AML-193 (cell line): Measurements from ENCODE around the gene ADIRF.
A peak's percentile ranks its signal among the peaks of the same experiment; 100 is the strongest.
"Not testable (repeated sequence)": the region's sequence is repeated elsewhere in the genome, so short reads cannot be mapped to it uniquely, and the experiment has no call there.

Source experiments
- DNase-seq, 2 experiments: peaks; one replicate each; lab custom pipeline; 2025; lab: John Stamatoyannopoulos, UW

ADIRF gene

DNA sequence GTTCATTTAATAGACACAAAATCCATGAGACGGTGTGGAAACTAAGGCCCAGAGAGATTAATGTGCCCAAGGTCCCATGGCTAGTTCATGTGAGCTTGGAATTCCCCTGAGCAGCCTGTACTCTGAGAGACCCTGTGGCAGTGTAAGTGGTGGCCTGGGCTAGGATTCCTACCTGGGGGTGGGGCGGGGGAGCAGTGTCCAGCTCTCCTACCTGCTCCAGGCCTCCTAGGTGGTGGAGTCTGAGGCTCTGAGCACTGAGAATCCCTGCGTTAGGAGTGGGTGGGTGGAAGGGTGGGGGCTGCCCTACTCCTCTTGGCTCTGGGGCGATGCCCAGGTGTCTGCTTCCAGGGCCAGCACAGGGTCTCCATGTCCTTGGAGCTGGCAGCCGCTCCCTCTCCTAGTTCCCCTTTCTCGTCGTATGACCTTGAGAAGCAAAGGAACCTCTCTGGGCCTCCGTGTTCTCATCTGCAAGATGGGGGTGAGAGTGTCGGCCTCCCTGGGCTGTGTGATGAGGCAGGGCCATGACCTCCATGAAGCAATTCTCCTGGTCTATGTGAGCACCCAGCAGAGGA lies 7.3 kb upstream of the ADIRF start:
- DNase-seq = no peak

DNA sequence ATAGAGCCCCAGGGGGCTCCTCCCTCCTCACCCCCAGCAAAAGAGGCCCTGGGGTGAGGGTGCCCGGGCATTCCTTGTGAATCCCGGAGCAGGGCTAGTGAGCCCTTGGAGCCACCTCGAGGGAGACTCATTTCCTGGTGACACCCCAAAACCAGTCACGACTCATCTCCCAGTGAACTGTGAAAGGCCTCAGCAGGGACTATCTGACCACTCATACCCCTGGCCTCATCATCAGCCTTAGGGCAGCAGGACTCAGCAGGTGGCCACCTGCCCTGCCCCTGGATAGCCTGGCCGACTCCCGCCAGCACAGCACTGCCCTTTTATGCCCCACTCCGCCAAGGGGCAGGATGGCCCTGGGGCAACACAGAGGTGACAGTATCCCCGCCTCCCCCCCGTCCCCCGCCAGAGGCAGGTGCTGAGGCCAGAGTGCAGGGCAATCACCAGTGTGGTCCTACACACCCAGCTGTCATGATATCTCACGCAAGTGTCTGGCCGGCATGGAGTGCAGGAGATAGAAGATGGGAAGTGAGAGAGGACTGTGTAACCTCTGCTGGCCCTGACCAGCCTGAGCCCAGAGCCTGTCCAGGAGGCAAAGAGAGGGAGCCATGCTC lies 6.7 kb upstream of the ADIRF start:
- no peak for DNase-seq

DNA sequence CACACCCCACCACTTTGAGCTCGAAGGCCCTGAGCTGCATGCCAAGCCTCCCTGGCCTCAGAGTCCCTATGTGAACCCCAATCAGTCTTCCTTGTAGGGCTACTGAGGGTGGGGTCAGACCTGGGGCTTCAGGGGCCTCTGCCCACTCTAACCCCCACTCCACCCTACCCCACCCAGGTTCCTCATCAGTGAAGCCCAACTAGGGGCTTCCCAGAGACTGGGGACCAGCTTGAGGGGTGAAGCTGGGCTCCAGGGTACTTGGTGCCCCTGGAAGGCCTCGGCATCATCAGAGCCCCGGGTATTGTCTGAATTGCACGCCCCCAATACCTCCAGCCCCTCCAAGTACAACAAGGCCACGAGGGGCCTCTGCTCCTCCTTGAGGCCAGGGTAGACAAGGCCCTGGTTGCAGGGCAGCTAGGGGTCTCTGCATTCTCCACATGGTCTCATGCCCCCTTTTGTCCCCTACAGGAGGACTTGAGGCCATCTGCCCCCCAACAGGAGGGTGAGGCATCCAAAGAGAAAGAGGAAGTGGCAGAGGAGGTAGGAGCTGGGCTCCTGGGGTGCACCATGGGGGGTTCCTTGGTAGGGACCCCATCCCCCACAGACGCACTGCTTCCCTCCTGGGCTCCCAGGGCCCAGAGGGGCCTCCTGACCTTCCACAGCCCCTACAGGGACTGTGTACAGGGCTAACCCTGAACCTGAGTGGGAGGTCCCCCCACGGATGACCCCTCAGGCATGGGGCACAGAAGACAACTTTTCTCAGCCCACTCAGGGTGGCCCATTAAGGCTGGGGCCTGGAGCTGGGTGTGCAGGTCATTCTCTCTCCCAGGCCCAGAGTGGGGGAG lies 5.9 kb upstream of the ADIRF start:
- no peak for DNase-seq

DNA sequence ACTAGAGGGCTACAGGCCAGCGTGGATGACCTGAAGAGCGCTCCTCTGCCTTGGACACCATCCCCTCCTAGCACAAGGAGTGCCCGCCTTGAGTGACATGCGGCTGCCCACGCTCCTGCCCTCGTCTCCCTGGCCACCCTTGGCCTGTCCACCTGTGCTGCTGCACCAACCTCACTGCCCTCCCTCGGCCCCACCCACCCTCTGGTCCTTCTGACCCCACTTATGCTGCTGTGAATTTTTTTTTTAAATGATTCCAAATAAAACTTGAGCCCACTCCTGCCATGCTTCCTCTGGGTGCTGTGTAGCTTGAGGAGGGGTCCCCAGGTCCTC lies 5.3 kb upstream of the ADIRF start:
- no peak for DNase-seq

DNA sequence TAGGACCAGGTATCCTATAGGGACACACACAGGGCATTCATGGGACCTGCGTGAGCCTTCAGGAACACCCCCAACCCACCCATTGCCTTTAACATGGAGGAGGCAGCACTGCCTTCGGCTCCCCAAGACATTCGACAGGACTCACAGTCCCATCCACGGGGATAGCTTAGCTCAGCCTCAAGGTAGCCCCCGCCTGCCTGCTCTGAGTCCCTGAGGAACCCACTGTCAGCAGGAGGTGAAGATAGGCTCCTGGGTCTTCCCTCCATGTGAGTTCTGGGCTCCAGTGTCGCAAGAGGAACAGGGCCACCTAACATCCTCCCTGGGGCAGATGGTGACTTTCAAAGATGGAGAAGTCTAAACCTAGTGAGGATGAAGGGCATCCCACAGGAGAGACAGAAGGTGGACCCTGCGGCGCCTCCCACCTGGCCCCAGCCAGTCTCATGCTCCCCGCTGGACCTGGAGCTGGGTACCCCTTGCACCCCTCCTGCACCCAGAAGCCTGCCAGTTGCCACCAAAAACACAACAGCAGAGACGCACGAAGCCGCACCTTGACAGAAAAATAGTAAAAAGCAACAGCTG lies 4.9 kb upstream of the ADIRF start:
- DNase-seq = no peak

DNA sequence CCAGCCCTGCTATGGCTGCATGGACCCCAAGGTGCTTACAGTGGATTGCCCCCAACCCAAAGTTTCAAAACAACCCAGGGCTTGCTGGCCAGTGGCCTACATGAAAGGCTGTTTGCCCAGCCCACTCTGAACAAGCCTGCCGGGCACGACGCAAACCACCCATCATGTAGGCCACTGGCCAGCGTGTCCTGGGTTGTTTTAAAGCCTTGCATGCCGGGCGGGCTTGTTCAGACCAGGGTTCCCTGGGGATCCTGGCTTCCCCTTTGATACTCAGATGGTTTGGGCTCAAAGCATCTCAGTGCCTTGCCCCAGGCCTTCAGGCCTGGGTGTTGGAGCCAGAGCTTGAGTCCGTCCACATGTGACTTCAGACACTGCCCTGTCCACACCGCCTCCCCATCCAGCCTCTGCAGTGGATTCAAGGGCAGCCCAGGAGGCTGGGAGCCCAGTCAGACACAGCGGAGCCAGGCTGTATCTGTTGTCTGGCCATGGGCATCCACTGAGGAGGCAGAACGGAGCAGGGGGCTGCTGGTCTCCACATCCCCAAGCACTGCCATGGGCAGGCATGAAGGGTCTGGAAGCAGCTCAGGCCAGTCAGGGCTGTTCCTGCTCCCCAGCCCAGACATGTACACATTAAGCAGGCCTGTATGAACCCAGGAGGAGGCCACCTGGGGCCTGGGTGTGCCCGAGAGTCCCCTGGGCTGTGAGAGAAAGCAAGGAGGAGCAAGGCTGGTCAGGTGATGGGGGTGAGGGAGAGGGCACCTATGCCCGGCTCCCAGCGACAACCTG lies 4.0 kb upstream of the ADIRF start:
- DNase-seq = no peak

DNA sequence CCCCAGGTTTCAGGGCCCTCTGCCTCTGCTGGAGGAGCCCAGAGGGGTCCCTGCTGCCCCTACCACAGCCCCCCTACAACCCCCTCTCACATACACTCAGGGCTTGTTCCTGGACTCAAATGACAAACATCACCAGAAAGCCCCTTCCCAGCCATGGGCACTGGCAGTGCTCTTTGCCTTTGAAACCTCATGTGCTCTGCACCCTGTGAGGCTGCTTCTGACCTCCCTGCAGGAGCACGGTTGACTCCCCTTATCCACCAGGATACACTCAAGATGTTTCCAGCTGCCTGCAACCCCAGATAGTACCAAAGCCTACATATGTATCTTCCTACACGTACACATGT lies 3.5 kb upstream of the ADIRF start:
- no peak for DNase-seq

DNA sequence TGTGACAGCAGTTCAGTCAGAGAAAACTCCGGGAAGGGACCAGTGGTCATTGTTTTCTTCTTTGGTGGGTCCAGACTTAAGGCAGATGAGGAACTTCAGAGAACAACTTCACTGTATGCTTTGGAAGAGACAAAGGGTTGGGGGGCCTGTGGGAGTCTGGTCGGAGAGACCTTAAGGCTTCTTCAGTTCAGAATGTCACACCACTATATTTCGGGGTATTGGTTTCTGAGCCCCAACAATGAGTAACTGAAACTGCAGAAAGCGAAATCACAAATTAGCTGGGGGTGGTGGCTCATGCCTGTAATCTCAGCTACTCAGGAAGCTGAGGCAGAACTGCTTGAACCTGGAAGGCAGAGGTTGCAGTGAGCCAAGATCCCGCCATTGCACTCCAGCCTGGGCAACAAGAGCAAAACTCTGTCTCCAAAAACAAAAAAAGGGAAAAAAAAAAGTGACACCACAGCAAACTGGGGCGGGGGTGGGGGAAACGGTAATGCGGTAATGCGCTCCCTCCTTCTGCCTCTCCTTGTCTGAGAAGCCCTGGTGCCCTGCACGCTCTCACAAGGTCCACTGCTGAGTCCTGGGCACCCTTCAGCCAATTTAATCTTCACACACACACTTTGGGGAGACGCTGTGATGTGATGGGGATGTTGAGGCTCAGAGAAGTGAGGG lies 2.2 kb upstream of the ADIRF start:
- no peak for DNase-seq

DNA sequence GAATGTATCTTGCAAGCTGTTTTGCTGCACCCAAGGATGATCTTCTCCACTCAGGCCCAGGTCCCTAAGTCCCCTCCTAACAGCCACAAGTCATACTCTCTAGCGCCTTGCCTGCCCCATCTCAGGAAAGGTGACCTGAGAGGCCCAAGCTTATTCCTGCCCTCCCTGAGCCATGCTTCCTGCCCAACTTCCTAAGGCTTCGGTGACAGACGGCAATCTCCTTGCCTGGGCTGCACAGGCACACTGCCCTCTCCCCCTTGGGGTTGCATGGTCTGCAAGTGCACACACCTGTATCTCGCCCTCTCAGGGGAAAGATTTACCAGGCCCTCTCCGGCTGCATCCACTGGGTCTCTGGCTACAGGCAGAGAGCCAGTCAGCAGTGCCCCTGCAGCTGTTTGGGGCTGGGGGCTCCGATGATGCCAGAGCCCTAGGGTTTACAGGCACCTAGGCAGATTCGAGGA lies 771 bp upstream of the ADIRF start:
- no peak for DNase-seq

DNA sequence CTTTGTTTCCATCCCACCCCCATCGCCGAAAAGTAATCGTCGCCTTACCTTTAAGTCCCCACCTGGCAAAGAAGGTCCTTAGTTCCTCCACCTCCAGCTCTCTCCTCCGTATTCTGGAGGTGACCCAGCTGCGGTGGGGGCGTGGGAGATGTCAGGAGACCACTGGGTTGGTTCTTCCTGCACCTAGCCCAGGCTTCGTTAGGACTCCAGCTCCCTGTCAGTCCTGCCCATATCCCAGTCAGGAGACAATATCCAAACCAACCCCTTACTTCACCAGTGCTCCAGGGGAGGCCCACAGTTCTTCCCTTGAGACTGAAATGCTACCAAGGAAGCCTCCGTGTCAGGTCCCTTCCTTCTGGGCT lies 693 bp downstream of the ADIRF start:
- no peak for DNase-seq

DNA sequence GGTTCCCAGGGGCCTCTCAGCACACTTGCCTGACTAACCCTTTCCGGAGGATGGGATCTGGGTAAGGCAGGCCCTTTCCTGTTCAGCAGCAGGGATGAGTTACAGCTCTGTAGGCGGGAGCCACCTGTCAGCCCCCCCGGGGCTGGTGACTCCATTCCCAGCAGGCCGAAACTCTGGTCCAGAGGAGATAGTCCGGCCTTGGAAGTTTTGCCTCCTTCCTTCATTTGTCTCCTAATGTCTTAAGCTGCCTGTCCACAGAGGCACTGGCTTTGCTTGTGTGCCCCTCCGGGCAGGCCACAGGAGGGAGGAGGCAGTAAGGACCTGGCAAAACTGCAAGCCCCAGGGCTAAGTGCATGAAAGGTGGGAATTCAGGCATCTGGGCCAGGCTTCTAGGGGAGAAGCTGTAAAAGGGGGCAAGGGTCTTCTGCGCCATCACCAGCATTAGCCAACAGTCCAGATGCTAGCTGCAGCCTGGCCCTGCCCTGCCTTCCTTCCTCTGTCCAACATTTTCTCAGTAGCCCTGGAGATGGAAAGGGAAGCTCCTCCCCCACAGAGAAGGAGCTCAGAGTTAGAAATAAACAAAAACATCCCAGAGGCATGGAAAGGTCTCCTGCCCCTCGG lies 1.2 kb downstream of the ADIRF start:
- DNase-seq = no peak

DNA sequence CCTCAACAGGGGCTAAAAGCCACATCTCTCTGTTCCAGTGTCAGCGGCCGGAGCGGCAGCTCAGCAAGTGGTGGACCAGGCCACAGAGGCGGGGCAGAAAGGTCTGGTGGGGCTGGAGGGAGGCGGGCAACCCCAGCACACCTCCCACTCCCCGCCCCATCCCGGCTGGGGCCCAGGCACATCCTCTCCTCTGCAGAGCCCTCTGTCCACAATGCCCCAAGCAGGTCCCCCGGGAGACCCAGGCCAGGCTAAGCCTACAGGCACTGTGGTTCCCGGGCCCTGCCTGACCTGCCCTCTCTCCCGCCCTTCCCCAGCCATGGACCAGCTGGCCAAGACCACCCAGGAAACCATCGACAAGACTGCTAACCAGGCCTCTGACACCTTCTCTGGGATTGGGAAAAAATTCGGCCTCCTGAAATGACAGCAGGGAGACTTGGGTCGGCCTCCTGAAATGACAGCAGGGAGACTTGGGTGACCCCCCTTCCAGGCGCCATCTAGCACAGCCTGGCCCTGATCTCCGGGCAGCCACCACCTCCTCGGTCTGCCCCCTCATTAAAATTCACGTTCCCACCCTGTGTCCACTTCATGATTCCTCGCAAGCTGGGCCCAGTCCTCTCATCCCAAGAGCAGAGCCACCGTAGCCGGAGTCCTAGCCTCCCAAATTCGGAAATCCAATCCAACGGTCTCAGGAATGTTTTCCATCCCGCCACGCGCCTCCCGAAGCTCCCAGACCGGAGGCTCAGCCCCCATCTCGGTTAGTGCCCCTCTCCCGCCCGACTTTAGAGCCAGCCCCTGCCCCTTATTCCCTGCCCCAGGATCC lies 2.1 kb downstream of the ADIRF start:
- no peak for DNase-seq

DNA sequence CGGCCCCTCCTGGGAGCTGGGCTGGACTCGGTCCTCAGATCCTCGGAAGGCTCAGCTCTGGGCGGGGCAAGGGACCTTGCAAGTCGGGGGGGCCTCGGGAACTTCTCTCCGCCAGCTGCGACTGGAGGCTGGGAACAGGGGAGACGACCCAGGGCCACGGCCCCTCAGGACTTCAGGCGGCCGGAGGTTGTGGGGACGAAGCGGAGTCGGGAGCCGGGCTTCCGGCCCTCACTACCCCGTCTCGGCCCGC lies 2.6 kb downstream of the ADIRF start:
- DNase-seq = peak in 1 of 2 experiments; percentile 8

DNA sequence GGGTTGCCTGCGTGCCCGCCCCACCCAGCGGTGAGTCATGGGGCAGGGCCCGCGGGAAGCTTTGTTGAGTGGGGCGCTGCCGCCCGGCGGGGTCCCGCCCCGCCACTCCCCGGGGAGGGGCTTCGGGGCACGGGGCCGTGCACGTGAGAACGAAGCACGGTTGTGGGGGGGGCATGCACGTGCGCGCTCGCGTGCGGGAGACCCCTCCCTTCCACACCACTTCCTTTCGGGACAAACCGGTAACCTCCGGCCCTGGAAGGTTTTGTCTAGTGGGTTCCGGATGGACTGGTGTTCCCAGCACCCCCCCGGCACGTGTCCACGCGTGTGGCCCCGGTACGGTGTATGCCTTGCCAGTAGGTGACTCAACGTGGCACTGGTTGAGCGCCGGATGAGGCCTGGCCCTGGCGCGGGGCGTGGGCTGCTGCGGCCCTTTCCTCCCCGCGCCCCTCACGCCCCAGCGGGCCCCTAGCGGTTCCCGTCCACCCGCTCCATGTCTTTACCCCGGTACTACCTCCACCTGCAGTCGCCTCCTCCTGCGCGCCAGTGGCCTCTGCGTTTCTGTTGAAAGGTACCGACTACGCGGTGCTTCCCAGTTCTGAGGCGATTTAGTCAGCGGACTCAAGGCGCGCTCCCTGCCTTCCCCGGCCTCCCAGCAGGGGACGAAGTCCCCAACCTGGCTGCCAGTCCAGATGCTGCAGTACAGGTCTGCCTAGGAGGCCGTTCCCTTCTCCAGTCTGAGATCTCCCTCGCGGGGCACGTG lies 3.1 kb downstream of the ADIRF start:
- DNase-seq = peak in 1 of 2 experiments; percentile 32

DNA sequence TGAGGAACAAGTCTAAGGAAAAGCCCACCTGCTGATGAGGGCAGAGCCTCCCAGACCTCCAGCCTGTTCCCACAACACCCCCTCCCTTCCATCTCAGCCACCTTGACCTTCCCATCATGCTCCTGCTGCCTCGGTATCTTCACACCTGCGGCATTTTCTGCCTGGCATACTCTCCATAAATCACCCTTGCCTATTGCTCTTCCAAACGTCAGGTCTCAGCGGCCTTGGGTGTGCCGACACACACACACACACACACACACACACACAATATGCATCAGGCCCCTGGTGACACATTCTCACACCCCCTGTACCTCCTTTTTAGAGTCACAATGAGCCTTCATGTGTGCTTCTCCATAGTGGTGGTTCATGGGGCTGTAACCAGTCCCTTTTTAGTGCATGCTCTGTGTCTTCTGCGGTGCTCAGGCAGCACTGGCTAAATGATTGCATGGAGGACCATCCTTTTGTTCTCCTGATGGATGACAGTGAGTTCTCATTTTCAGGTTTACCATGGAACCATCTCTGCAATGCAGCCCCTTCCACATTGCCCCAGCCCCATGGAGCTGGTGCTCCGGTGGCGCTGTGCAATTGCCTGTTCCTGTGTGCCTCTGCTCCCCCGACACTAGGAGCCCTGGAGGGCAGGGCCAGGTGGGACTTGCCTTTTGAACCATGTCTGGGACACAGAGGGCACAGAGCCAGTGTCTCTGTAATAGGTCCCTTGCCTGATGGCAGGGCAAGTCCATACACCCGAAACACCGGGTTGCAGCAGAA lies 4.5 kb downstream of the ADIRF start:
- no peak for DNase-seq

DNA sequence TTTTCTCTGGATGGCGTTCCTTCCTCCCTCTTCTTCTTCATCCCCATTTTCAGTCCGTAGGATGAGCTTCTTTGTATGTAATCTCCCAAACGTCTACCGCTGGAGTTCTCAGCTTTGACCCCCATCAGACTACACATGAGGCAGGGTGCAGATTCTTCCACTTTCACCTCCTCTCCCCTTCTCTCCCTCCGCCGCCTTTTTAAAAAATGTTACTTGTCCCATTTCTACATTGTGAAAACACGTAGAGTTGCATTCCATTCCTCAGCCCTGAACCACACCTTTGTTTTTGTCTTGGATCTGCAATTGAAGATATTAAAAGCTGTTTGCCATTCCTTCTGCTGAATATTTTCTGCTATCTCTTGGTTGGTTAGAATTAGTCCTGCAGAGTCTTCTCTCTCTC lies 6.2 kb downstream of the ADIRF start:
- DNase-seq = no peak

DNA sequence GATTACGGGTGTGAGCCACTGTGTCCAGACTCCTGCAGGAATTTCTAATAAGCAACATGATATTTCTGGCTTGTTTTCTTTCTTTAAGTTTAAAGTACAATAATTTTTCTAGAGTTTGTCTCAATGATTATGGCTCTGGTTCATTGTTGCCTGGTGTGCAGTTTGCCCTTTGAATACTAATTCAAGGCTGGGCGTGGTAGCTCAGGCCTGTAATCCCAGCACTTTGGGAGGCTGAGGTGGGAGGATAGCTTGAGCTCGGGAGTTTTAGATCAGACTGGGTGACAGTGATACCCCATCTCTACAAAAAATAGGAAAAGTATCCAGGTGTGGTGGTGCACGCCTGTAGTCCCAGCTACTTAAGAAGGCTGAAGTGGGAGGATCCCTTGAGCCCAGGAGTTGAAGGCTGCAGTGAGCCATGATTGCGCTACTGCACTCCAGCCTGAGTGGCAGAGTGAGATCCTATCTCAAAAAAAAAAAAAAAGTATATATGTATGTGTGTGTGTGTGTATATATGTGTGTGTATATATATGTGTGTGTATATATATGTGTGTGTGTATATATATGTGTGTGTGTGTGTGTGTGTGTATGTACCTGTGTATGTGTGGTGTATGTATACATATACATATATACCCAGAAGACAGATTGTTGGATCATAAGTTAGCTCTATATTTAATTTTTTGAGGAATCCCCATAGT lies 8.2 kb downstream of the ADIRF start:
- DNase-seq = no peak

DNA sequence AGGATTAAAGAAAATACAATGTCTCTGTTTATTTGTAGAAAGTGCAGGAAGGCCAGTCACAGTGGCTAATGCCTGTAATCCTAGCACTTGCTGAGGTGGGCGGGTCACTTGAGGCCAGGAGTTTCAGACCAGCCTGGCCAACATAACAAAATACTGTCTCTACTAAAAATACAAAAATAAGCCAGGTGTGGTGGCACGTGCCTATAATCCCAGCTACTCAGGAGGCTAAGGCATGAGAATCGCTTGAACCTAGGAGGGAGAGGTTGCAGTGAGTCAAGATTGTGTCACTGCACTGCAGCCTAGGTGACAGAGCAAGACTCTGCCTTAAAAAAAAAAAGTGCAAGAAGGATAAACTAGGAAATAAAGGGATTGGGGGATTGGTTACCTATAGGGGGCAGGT lies 10.2 kb downstream of the ADIRF start:
- not testable (repeated sequence) for DNase-seq
